CD4-positive, alpha-beta T cell treated with Interleukin-1 beta for 1 hour (primary cell): ENCODE results near the gene KCNJ4.

Experiments
- DNase-seq, 2 donors: peaks; one replicate each; pipeline ENCODE4 v3.0.0-alpha.2; 2020 to 2022

KCNJ4 gene

GRCh38 chr22:38469306-38469781 lies 14.3 kb upstream of the KCNJ4 start:
- DNase-seq, result no peak

GRCh38 chr22:38468443-38469305 lies 13.7 kb upstream of the KCNJ4 start:
- no peak for DNase-seq

GRCh38 chr22:38467904-38468442 lies 13.0 kb upstream of the KCNJ4 start, which contains the start of gene KDELR3:
Gene KDELR3, plus strand, starts transcription at chr22:38468096. Its CDS starts 138 bp downstream, at chr22:38468234.
- DNase-seq, result peak; percentile 43 to 44

- no peak for DNase-seq
Observed at GRCh38 chr22:38467438-38467903, 12.5 kb upstream of the KCNJ4 start.

- DNase-seq, result no peak
Observed at GRCh38 chr22:38465673-38466490, 10.9 kb upstream of the KCNJ4 start.

GRCh38 chr22:38464992-38465672 lies 10.1 kb upstream of the KCNJ4 start:
- no peak for DNase-seq

- no peak for DNase-seq
Observed at GRCh38 chr22:38462960-38463784, 8.2 kb upstream of the KCNJ4 start.

GRCh38 chr22:38461414-38462081 lies 6.5 kb upstream of the KCNJ4 start:
- DNase-seq, result peak; percentile 35 to 44

- DNase-seq, result no peak
Observed at GRCh38 chr22:38461057-38461413, 6.0 kb upstream of the KCNJ4 start.

- DNase-seq, result no peak
Observed at GRCh38 chr22:38460426-38460840, 5.4 kb upstream of the KCNJ4 start.

- DNase-seq, result no peak
Observed at GRCh38 chr22:38456841-38457699, 2.1 kb upstream of the KCNJ4 start.

- no peak for DNase-seq
Observed at GRCh38 chr22:38456272-38456835, 1.4 kb upstream of the KCNJ4 start.

- no peak for DNase-seq
Observed at GRCh38 chr22:38455530-38456271, 702 bp upstream of the KCNJ4 start.

GRCh38 chr22:38454353-38455075 lies 485 bp downstream of the KCNJ4 start:
- peak; percentile 10 to 13 for DNase-seq

- no peak for DNase-seq
Observed at GRCh38 chr22:38453996-38454352, 1.0 kb downstream of the KCNJ4 start.

- no peak for DNase-seq
Observed at GRCh38 chr22:38453066-38453672, 1.8 kb downstream of the KCNJ4 start.

- DNase-seq, result no peak
Observed at GRCh38 chr22:38452373-38453065, 2.5 kb downstream of the KCNJ4 start.
